GM12873 (cell line): ENCODE results near the gene NCOA3.

Experiments used
- TF ChIP-seq, protein P1 (sequence below): IDR thresholded peaks from 2 replicates; pipeline ENCODE4 v1.5.1; 2012; ENCODE audit warnings: low read depth, mild to moderate bottlenecking, moderate library complexity, low read length, control low read depth; ENCODE audit not compliant: insufficient read depth; ENCODE audit errors: missing control alignments

Gene NCOA3

DNA sequence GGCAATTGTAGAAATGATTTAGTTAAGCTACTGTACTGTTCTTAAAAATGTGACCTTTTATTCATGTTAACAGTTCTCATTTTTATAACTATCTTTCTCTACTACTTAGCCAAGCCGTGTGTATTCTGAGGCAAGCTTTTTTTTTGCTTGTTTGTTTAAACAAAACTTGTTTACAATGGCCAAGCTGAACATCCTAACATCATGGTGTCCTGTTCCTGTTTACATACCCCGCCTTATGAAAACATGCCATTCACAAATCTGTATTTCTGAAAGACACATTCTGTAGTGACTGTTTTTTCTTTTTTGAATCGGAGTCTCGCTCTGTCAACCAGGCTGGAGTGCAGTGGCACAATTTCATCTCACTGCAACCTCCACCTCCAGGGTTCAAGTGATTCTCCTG lies 140.9 kb downstream of the NCOA3 start:
- TF ChIP-seq, protein P1, sequence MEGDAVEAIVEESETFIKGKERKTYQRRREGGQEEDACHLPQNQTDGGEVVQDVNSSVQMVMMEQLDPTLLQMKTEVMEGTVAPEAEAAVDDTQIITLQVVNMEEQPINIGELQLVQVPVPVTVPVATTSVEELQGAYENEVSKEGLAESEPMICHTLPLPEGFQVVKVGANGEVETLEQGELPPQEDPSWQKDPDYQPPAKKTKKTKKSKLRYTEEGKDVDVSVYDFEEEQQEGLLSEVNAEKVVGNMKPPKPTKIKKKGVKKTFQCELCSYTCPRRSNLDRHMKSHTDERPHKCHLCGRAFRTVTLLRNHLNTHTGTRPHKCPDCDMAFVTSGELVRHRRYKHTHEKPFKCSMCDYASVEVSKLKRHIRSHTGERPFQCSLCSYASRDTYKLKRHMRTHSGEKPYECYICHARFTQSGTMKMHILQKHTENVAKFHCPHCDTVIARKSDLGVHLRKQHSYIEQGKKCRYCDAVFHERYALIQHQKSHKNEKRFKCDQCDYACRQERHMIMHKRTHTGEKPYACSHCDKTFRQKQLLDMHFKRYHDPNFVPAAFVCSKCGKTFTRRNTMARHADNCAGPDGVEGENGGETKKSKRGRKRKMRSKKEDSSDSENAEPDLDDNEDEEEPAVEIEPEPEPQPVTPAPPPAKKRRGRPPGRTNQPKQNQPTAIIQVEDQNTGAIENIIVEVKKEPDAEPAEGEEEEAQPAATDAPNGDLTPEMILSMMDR, result no peak

DNA sequence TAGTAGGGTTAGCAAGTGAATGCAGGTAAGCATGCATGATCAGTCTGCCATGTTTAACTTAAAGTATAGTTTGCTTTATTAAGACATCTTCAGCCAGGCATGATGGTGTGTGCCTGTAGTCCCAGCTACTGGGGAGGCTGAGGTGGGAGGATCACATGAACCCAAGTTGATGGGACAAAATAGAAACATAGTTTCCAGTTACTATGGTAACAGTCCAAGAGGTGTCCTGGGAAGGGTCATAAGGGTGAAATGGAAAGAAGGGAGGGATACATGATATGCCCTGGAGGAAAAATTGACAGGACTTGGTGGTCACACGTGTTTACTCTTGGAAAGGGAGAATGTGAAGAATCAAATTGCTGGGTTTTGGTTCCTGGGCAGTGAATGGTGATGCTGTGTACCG lies 143.9 kb downstream of the NCOA3 start:
- TF ChIP-seq, protein P1, result no peak

DNA sequence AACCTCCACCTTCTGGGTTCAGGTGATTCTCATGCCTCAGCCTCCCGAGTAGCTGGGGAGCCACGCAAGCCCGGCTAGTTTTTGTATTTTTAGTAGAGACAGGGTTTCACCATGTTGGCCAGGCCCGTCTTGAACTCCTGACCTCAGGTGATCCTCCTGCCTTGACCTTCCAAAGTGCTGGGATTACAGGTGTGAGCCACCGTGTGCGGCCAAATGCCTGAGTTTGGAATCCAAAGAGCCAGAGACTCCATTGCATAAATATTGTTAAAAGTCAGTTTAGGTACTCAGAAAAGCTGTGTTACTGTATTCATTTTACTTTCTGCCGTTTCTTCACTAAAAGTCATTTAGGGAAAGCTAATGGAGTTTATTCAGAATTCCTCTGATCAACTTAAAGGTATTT lies 146.3 kb downstream of the NCOA3 start:
- TF ChIP-seq, protein P1, result no peak

DNA sequence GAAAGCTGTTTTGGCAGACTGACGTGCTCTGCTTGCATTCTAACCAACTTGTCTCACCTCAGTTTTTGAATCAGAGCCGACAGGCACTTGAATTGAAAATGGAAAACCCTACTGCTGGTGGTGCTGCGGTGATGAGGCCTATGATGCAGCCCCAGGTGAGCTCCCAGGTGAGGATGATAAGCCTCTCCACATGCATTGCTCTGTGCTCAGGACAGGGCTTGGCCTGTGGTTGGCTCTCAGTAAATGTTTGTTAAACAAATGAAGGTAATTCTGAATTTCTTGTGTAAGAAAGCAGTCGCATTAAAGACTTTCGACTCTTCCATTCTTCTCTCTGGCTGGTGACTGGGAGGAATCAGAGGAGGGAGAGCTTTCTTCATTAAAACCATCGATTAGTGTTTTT lies 147.3 kb downstream of the NCOA3 start:
- TF ChIP-seq, protein P1, result no peak

DNA sequence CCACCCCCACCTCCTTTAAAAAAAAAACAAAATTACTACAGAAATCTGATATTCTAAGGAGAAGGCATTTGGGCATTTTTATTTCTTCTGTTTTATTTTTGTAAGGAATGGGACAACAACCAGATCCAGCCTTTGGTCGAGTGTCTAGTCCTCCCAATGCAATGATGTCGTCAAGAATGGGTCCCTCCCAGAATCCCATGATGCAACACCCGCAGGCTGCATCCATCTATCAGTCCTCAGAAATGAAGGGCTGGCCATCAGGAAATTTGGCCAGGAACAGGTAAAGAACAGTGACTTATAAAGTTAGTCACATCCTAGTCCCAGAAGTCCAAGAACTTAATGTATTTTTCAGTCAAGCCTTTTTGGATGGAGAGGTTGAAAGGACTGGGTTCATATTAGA lies 150.6 kb downstream of the NCOA3 start:
- TF ChIP-seq, protein P1, result no peak

DNA sequence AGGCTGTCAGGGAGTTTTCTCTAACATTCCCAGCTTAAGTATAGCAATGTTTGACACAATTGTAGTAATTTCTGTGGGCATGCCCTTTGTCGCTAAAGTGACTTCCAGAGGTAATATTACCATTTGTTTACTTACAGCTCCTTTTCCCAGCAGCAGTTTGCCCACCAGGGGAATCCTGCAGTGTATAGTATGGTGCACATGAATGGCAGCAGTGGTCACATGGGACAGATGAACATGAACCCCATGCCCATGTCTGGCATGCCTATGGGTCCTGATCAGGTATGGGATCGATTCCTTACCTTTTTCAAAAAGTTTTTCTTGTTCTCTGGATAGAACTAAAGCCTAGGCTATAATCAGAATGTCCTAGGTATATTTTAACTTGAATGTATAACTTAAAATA lies 151.1 kb downstream of the NCOA3 start:
- TF ChIP-seq, protein P1, result no peak

DNA sequence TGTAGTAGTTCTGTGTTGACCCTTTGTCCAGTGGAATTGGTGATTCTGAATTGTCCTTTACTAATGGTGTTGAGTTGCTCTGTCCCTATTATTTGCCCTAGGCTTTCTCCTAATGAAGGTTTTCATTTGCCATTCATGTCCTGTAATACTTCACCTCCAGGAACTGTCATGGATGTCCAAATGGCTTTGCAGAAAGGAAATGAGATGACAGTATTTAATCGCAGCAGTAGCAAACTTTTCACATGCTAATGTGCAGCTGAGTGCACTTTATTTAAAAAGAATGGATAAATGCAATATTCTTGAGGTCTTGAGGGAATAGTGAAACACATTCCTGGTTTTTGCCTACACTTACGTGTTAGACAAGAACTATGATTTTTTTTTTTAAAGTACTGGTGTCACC lies 152.2 kb downstream of the NCOA3 start:
- TF ChIP-seq, protein P1, result no peak
